GM04504 (cell line): ENCODE measurements around the gene CCR5.

Source experiments
- DNase-seq: peaks from one replicate; pipeline ENCODE4 v3.0.0-alpha.2; 2012; ENCODE audit warnings: low read depth

The CCR5 gene

DNA sequence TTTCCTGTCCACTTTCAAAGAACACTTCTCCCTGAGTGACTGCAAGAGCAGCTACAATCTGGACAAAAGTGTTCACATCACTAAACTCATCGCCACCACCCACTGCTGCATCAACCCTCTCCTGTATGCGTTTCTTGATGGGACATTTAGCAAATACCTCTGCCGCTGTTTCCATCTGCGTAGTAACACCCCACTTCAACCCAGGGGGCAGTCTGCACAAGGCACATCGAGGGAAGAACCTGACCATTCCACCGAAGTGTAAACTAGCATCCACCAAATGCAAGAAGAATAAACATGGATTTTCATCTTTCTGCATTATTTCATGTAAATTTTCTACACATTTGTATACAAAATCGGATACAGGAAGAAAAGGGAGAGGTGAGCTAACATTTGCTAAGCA, 38.1 kb downstream of the CCR5 start:
- DNase-seq = no peak

- DNase-seq = no peak
Measured at GRCh38 chr3:46409739-46410489, 39.2 kb downstream of the CCR5 start.

- no peak for DNase-seq
Measured at GRCh38 chr3:46410669-46411068, 39.9 kb downstream of the CCR5 start.

DNA sequence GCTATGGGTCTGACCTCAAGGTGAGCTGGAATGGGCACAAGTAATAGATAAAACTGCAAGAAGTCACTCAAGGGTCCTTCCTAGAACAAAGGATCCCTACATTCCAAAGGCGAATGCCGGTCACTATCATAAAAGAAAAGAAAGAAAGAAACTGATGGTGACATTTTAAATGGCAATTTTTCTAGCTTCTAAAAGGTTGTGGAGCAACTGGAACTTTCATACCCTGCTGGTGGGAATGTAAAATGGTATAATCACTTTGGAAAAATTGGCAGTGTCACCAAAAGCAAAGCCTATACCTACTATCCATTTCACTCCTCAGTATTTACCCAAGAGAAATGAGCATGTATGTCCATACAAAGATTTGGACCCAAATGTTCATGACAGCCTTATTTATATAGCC, 40.5 kb downstream of the CCR5 start:
- DNase-seq = no peak

DNA sequence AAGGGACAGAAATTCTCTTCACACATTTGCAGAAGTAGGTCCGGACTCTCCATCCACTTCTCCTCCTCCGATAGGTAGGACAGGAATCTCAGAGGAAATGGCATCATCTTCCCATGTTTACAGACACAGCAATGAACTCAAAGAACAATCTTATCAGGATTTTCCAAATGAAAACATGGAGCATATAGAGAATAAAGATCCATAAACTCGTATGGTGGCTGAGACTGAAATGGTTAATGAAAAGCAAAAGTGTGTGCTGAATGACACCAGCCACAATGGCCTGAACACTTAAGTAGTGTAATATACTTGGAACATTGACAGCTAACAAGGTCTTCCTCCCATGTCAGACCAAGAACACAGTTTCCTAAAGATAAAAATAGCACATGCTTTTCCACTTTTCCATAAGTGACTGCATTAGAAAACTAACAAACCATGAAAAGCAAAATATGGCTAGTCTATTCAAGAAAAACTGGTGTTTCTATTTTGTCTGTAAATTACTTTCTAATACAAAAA, 42.1 kb downstream of the CCR5 start:
- no peak for DNase-seq

DNA sequence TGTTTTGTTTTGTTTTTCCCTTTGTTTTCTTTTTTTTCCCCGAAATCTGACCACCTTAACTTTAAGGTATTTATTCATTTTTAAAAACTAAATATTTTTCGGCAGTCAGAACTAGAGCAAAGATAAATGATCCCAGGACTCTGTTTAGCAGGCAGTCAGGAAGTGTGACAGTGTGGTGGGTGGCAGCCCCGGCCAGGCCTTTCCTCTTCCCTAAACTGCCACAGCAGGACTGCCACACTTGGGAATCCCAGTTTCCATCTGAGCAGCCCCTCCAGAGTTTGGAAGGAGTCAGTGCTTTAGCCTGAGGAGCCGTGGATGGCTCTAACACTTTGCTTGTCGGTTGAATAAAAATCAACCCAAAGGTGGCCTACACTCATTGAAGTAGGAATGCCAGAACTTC, 43.2 kb downstream of the CCR5 start:
- DNase-seq = no peak

DNA sequence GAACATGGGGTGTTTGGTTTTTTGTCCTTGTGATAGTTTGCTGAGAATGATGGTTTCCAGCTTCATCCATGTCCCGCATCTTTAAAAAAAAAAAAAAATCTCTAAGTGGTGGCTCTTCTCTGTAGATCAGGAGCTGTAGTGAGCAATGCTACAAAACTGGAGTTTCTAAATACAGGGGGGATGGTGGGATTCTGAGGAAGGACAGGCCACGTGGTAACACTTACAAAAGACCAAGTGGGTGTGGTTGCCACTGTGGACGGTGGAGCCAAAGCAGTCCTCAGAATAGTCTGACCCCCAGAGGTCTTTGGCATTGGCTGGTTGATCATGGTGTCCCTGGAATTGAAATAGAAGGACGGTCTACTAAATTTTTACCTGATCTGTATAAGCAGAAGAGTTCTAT, 44.0 kb downstream of the CCR5 start:
- no peak for DNase-seq

- no peak for DNase-seq
Measured at GRCh38 chr3:46416125-46416810, 45.5 kb downstream of the CCR5 start.

DNA sequence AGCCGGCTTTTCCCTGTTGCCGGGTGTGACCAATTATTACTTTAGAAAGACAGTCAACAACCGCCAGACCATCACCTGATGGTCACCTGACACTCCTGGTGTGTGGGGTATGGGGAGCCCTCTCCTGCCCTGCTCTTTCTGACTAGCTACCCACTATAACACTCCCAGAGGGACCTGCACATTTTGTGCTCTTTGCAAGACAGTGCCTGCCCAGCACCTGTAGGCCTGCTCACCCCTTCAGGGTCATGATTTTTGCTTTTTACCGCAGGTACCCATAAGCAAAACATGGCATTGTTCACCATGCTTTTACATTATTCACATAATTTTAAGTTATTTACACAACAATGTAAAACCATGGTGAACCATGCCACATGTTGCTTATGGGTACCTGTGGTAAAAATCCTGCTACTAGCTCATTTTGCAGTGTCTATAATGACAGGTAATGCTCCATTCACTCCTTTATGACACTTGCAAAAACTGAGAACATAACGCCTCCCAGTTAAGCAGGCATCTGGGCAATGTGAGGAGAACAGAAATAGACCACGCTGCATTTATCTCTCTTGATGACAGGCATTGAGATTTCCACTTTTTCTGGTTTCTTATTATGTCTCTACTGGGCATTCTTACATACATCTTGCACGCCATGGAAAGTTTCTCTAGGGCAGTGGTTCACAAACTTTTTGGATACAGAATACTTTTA, 46.2 kb downstream of the CCR5 start:
- no peak for DNase-seq

- DNase-seq = no peak
Measured at GRCh38 chr3:46417841-46418611, 47.3 kb downstream of the CCR5 start.

- no peak for DNase-seq
Measured at GRCh38 chr3:46419816-46420215, 49.1 kb downstream of the CCR5 start.

GRCh38 chr3:46420931-46421330, 50.2 kb downstream of the CCR5 start:
- DNase-seq = no peak

DNA sequence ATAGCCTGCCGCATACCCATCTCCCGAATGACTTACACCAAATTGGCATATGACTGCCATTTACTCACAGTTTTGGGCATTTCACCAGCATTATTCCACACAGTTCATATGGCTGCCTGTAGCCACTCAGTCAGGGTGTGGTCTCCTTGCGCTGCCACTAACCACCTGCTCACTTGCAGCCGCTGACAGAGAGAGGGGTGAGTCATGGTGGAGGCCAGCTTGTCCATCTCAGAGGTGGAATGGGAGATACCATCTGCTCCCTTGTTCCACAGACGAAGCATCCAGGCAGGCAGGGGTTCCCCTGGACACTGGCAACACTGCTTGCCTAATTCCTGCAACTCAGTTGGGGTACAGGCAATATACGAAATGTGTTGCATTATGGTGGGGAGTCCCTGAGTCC, 51.9 kb downstream of the CCR5 start:
- DNase-seq = no peak

- no peak for DNase-seq
Measured at GRCh38 chr3:46423588-46423987, 52.8 kb downstream of the CCR5 start.
